C4-2B (cell line): ENCODE data around the gene ZCWPW1.
A peak's percentile ranks its signal among the peaks of the same experiment; 100 is the strongest.

ENCODE experiments used
- H3K27ac ChIP-seq: fragments of 450-650 bp; 2 replicates; pipeline ENCODE4 v1.5.1; 2017
- CTCF ChIP-seq: fragments of 450-650 bp; conservative IDR thresholded peaks from 2 replicates; pipeline ENCODE4 v1.5.1; 2017; ENCODE audit warnings: mild to moderate bottlenecking
- ZFX ChIP-seq: fragments of 450-650 bp; IDR thresholded peaks from 2 replicates; pipeline ENCODE4 v1.6.1; 2017

Gene ZCWPW1

GRCh38 chr7:100431286-100431735 lies 2.8 kb upstream of the ZCWPW1 start:
- H3K27ac ChIP-seq = peak overlapping the region; percentile 99

GRCh38 chr7:100430493-100431285 lies 2.2 kb upstream of the ZCWPW1 start:
- H3K27ac ChIP-seq = peak overlapping the region; percentile 99
- no peak for TF ChIP-seq ZFX

More at GRCh38 chr7:100431286-100431735, 2.8 kb upstream of the ZCWPW1 start:
- TF ChIP-seq CTCF (no peak), ZFX (no peak)

- peak within 1 kb of the TSS; percentile 99 for H3K27ac ChIP-seq
- peak; percentile 67 for TF ChIP-seq ZFX
- no peak for TF ChIP-seq CTCF
Measured at GRCh38 chr7:100429637-100430492, 1.4 kb upstream of the ZCWPW1 start, which contains the start of gene MEPCE. MEPCE (plus strand) TSS chr7:100429831; CDS start chr7:100430019, 188 bp downstream.

- TF ChIP-seq CTCF = no peak
- no peak; the same call in 1 of the 2 replicates for TF ChIP-seq ZFX
- H3K27ac ChIP-seq = peak overlapping the region; percentile 99
Measured at GRCh38 chr7:100428967-100429636, 599 bp upstream of the ZCWPW1 start.

GRCh38 chr7:100427762-100428198 lies 723 bp downstream of the ZCWPW1 start:
- TF ChIP-seq ZFX (no peak), CTCF (no peak)
- H3K27ac ChIP-seq = peak overlapping the region; percentile 99

GRCh38 chr7:100426516-100426915 lies 2.0 kb downstream of the ZCWPW1 start:
- no peak overlapping the region for H3K27ac ChIP-seq
- TF ChIP-seq ZFX = no peak
- no peak for TF ChIP-seq CTCF

- no peak overlapping the region for H3K27ac ChIP-seq
- no peak for TF ChIP-seq ZFX
- no peak for TF ChIP-seq CTCF
Measured at GRCh38 chr7:100425347-100425746, 3.2 kb downstream of the ZCWPW1 start.
